Lower leg skin (tissue), 4 donors: ENCODE results near the gene SRGAP1. TPM values are rescaled to one million over a fixed set of nuclear protein-coding genes. Genes with fewer than 3 reads are reported as not detected.

ENCODE experiments used
- DNase-seq, 2 donors: peaks; one replicate each; pipeline ENCODE4 v3.0.0-alpha.2; 2019; ENCODE audit warnings: low spot score in 2 of 2
- H3K4me3 ChIP-seq: fragments of 200-600 bp; sonication (generic); 2 replicates; pipeline ENCODE4 v1.5.1; 2017; ENCODE audit warnings: mild to moderate bottlenecking, low read depth; ENCODE audit not compliant: poor library complexity, severe bottlenecking
- CTCF ChIP-seq, 3 donors: fragments of 450-650 bp; IDR thresholded peaks; one replicate each; pipeline ENCODE4 v1.5.1; 2016; ENCODE audit warnings: antibody characterized with exemption in 3 of 3, mild to moderate bottlenecking in 3 of 3, moderate library complexity in 2 of 3
- POLR2A ChIP-seq, 2 donors: fragments of 450-650 bp; IDR thresholded peaks; one replicate each; pipeline ENCODE4 v1.6.1; 2016 to 2017; ENCODE audit warnings: antibody characterized with exemption in 2 of 2, mild to moderate bottlenecking in 1 of 2, moderate library complexity in 1 of 2
- WGBS, 2 donors: methylation state at CpG; one replicate each; pipeline ENCODE4 v1.1.5; 2018; 5-methylcytosine and 5-hydroxymethylcytosine counted together
- intact Hi-C: fragments of 100-400 bp; cut with DNase I; formaldehyde crosslinking; loops from one replicate; pipeline ENCODE4 v1.15.0; 2023; ENCODE audit warnings: low total_unique reads
- total RNA-seq, 4 donors: library from RNA; depleted of rRNA; stranded (reverse); fragments of >200 nt; gene quantifications; one replicate each; pipeline ENCODE4 v1.1.0, GENCODE V29; 2016

Gene SRGAP1
- total RNA-seq, 4 donors from 2014 or later = 1.3 to 6.0 (median 1.7) TPM

- intact Hi-C loops = no loop called here
- TF ChIP-seq POLR2A (IDR thresholded peaks at IDR 0.05) (no peak), CTCF (IDR thresholded peaks at IDR 0.05) (no peak)
- WGBS, 2 donors = 54 to 60% methylated on average over 4 of the region's 4 CpGs
- DNase-seq = no peak
- H3K4me3 ChIP-seq = no peak overlapping the region
Observed at GRCh38 chr12:64097366-64098105, 253.0 kb downstream of the SRGAP1 start.

- no peak for DNase-seq
- no peak overlapping the region for H3K4me3 ChIP-seq
- no peak for TF ChIP-seq POLR2A (IDR thresholded peaks at IDR 0.05)
Observed at GRCh38 chr12:64098709-64099354, 254.3 kb downstream of the SRGAP1 start.

GRCh38 chr12:64099397-64099796 lies 254.9 kb downstream of the SRGAP1 start:
- no peak for DNase-seq
- H3K4me3 ChIP-seq = no peak overlapping the region
- intact Hi-C loops = no loop called here
- TF ChIP-seq CTCF (IDR thresholded peaks at IDR 0.05) (no peak), POLR2A (IDR thresholded peaks at IDR 0.05) (no peak)
- WGBS, 2 donors = 63 to 68% methylated on average over 5 of the region's 5 CpGs

More at GRCh38 chr12:64098709-64099354, 254.3 kb downstream of the SRGAP1 start:
- 50 to 52% methylated on average over 2 of the region's 2 CpGs for WGBS, 2 donors
- intact Hi-C loops = no loop called here

DNA sequence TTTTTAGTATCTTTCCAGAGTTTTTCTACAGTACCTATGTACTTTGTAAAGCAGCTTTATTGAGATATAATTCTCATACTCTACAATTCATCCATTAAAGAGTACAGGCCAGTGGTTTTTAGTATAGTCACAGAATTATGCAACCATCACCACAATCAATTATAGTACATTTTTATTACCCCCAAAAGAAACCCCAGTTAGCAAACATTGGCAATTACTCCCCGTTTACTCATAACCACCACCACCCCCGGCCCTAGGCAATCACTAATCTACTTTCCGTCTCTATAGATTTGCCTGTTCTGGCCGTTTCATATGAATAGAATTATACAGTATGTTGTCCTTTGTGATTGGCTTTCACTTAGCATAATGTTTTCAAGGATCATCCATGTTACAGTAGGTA lies 257.8 kb downstream of the SRGAP1 start:
- no peak for DNase-seq
- intact Hi-C loops = no loop called here
- H3K4me3 ChIP-seq = no peak overlapping the region
- no peak for TF ChIP-seq CTCF (IDR thresholded peaks at IDR 0.05)
- no peak for TF ChIP-seq POLR2A (IDR thresholded peaks at IDR 0.05)
- WGBS, 2 donors = 71 to 82% methylated on average over 4 of the region's 4 CpGs

- H3K4me3 ChIP-seq = no peak overlapping the region
- TF ChIP-seq CTCF (IDR thresholded peaks at IDR 0.05) (no peak), POLR2A (IDR thresholded peaks at IDR 0.05) (no peak)
- DNase-seq = no peak
- intact Hi-C loops = no loop called here
- WGBS, 2 donors = 67 to 72% methylated on average over 10 of the region's 10 CpGs
Observed at GRCh38 chr12:64103825-64104740, 259.6 kb downstream of the SRGAP1 start.

- TF ChIP-seq CTCF (IDR thresholded peaks at IDR 0.05) (no peak), POLR2A (IDR thresholded peaks at IDR 0.05) (no peak)
Observed at GRCh38 chr12:64105026-64105425, 260.5 kb downstream of the SRGAP1 start.

More at GRCh38 chr12:64105026-64105425, 260.5 kb downstream of the SRGAP1 start:
- intact Hi-C loops = no loop called here
- 69 to 80% methylated on average over 3 of the region's 3 CpGs for WGBS, 2 donors
- no peak overlapping the region for H3K4me3 ChIP-seq
- DNase-seq = no peak
